Activated CD8-positive, alpha-beta memory T cell treated with anti-CD3 and anti-CD28 coated beads, Interleukin-2, amount 50 U/mL, for 24 hours (primary cell): Measurements from ENCODE around the gene ALG1L2.
"Not testable (repeated sequence)": the region's sequence is repeated elsewhere in the genome, so short reads cannot be mapped to it uniquely, and the experiment has no call there.

Experiments used
- DNase-seq: peaks from one replicate; pipeline ENCODE4 v3.0.0-alpha.2; 2020; ENCODE audit errors: extremely low read depth

Gene ALG1L2

GRCh38 chr3:130081351-130081881 lies at the start of gene ALG1L2:
Gene ALG1L2 (plus strand): TSS chr3:130081831. CDS start chr3:130082017, 186 bp downstream.
- no peak for DNase-seq

- DNase-seq, result not testable (repeated sequence)
These were observed 44.4 kb upstream of the ALG1L2 start for GRCh38 chr3:130037126-130037815.

GRCh38 chr3:130042736-130043135 lies 38.9 kb upstream of the ALG1L2 start:
- not testable (repeated sequence) for DNase-seq

- not testable (repeated sequence) for DNase-seq
These were observed 38.0 kb upstream of the ALG1L2 start for GRCh38 chr3:130043658-130044057.

DNA sequence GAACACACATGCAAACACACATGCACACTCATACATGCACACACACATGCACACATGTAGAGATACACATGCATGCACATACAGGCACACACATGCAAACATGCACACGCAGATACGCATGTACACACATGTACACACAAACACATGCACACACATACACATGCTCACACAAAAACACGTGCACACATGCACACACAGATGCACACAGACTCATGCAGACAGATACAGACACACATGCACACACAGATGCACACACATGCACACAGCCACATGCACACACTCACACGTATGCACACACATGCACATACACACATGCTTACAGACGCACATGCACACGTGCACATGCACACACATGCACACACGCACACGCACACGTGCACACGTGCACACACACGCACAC lies 37.3 kb upstream of the ALG1L2 start:
- no peak for DNase-seq

DNA sequence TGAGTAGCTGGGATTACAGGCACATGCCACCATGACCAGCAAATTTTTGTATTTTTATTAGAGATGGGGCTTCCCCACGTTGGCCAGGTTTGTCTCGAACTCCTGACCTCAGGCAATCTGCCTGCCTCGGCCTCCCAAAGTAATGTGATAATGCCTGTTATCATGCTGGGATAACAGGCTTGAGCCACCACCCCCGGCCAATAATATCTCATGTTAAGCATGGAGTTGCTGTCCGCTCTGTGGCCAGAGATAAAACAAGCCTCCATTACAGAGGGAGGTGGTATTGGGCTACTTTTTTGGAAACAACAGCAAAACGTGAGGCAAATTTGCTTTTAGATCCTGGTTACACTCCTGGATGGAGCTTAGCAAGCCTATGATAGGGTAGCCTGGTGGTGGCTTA lies 32.9 kb upstream of the ALG1L2 start:
- no peak for DNase-seq

- not testable (repeated sequence) for DNase-seq
These were observed 29.3 kb upstream of the ALG1L2 start for GRCh38 chr3:130052366-130052765.

GRCh38 chr3:130052965-130053364 lies 28.7 kb upstream of the ALG1L2 start:
- DNase-seq, result not testable (repeated sequence)

- not testable (repeated sequence) for DNase-seq
These were observed 23.9 kb upstream of the ALG1L2 start for GRCh38 chr3:130057536-130058266.

GRCh38 chr3:130058267-130058657 lies 23.4 kb upstream of the ALG1L2 start:
- not testable (repeated sequence) for DNase-seq

DNA sequence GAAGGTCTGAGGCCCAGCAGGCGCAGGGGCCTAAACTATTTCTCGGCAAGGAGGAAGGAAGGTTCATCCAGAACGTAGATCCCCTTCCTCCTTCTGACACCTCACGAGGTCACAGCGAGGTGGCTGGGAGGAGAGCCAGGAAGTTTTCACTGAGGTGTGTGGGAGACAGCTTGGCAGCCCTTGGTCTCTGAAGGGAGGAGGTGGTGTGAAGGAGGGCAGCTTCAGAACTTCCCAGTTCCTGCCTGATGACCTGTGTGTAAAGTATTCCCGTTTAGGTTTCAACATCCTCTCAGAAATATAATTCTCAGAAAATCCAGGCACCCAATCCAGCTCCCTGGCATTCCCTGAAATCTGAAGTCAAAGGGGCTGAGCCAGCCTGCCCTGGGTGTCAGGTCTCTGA lies 22.9 kb upstream of the ALG1L2 start:
- DNase-seq, result not testable (repeated sequence)

DNA sequence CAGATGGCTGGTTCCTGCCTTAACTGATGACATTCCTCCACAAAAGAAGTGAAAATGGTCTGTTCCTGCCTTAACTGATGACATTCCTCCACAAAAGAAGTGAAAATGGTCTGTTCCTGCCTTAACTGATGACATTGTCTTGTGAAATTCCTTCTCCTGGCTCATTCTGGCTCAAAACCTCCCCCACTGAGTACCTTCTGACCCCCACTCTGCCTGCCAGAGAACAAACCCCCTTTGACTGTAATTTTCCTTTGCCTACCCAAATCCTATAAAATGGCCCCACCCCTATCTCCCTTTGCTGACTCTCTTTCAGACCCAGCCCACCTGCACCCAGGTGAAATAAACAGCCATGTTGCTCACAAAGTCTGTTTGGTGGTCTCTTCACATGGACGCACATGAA lies 22.5 kb upstream of the ALG1L2 start:
- not testable (repeated sequence) for DNase-seq

GRCh38 chr3:130073582-130073981 lies 8.0 kb upstream of the ALG1L2 start:
- DNase-seq, result no peak

DNA sequence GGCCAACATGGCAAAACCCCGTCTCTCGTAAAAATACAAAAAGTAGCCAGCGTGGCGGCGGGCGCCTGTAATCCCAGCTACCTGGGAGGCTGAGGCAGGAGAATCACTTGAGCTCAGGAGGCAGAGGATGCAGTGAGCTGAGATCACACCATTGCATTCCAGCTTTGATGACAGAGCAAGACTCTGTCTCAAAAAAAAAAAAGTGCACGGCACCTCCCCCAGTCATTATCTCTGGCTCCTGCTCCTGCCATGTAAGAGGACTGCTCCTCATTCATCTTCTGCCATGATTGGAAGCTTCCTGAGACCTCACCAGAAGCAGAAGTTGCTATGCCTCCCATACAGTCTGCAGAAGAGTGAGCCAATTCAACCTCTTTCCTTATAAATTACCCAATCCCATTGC lies 4.0 kb upstream of the ALG1L2 start:
- DNase-seq, result no peak

DNA sequence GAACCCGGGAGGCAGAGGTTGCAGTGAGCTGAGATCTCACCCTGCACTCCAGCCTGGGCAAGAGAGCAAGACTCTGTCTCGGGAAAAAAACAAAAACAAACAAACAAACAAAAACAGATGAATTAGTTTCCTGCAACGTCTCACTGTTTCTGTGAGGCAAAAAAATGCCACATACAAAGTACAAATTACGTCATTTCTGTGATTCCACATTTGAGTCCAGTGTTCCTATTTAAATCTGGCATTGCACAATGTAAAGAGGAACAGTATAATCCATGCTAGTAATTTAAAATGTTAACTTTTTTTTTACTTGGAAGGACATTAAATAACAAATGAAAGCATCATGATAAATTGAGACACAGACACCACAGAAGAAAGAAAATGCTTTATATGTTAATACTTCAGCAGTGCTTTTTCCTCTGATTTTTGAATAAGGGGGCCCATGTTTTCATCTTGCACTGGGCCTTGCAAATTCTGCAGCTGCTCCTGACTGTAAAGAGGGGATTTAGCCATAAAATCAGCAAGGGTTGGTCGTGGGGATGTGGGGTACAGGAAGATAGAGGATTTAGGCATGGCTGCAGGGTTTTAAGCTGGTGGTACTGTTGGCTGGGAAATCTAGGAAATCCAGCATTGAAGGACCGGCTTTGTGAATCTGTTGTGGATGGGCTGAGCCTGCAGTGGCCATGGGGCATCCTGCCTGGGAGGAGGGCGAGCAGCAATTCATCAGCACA lies 1.9 kb downstream of the ALG1L2 start:
- not testable (repeated sequence) for DNase-seq

GRCh38 chr3:130084436-130084980 lies 2.9 kb downstream of the ALG1L2 start:
- no peak for DNase-seq

GRCh38 chr3:130085881-130086280 lies 4.2 kb downstream of the ALG1L2 start:
- no peak for DNase-seq

GRCh38 chr3:130086628-130087027 lies 5.0 kb downstream of the ALG1L2 start:
- DNase-seq, result not testable (repeated sequence)

GRCh38 chr3:130088061-130088460 lies 6.4 kb downstream of the ALG1L2 start:
- no peak for DNase-seq

DNA sequence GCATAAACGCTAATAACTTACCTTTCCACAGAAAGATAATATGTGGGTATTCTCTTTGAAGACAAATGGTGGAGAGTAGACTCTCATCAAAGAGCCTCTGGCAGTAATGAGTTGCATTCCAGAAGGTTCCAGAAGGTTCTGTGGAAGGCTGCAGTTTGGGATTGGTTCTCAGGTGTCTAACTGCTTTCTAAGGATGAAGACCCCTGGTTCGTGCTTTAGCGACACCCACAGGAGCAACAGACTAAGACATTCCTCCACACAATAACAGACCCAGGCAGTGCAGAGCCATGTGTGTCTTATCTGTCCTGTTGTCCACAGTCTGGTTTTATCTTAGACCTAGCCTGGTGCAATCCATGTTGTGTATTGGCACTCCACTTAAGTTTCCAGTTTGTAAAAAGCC lies 9.1 kb downstream of the ALG1L2 start:
- DNase-seq, result not testable (repeated sequence)

GRCh38 chr3:130091958-130092357 lies 10.3 kb downstream of the ALG1L2 start:
- no peak for DNase-seq
